ENCODE data around the gene SPEN. TPM values are rescaled to one million over a fixed set of nuclear protein-coding genes. Genes with fewer than 3 reads are reported as not detected.

SPEN gene
- polyA plus RNA-seq, 1 of the 3 experiments (the other 2 are of a cell fraction), result 6.1 TPM

- TF ChIP-seq CHD2 (IDR thresholded peaks at IDR 0.05; ENCODE audit: low read length, partially characterized antibody) (peak; percentile 11), POLR2AphosphoS5 (IDR thresholded peaks at IDR 0.05; ENCODE audit: low read depth, low read length) (peak; percentile 42; the same call in 1 of the 2 replicates), EP300 (IDR thresholded peaks at IDR 0.05; ENCODE audit: borderline replicate concordance in 1 of 2, low read depth in 1 of 2, low read length in 1 of 2) (peak in 1 of 2 experiments; percentile 46; a peak in 2 of 4 replicates), TCF12 (IDR thresholded peaks at IDR 0.05) (no peak), GATA2 (CRISPR knock-in tag; IDR thresholded peaks at IDR 0.05) (peak; percentile 90), YY1 (IDR thresholded peaks at IDR 0.05; ENCODE audit: low read depth) (no peak), SIN3A (IDR thresholded peaks at IDR 0.05; ENCODE audit: borderline replicate concordance, low read depth, low read length) (no peak), RAD21 (IDR thresholded peaks at IDR 0.05; ENCODE audit: low read length) (peak; percentile 23; the same call in 1 of the 2 replicates), SMC3 (IDR thresholded peaks at IDR 0.05; ENCODE audit: low read depth, low read length) (peak; percentile 12; the same call in 1 of the 2 replicates), GABPA (IDR thresholded peaks at IDR 0.05; ENCODE audit: low read depth) (no peak), MXI1 (IDR thresholded peaks at IDR 0.05; ENCODE audit: low read depth, low read length) (peak; percentile 73; the same call in 1 of the 2 replicates), FOXJ3 (CRISPR knock-in tag; IDR thresholded peaks at IDR 0.05) (peak; percentile 79)
- TF ChIP-seq, protein P1, sequence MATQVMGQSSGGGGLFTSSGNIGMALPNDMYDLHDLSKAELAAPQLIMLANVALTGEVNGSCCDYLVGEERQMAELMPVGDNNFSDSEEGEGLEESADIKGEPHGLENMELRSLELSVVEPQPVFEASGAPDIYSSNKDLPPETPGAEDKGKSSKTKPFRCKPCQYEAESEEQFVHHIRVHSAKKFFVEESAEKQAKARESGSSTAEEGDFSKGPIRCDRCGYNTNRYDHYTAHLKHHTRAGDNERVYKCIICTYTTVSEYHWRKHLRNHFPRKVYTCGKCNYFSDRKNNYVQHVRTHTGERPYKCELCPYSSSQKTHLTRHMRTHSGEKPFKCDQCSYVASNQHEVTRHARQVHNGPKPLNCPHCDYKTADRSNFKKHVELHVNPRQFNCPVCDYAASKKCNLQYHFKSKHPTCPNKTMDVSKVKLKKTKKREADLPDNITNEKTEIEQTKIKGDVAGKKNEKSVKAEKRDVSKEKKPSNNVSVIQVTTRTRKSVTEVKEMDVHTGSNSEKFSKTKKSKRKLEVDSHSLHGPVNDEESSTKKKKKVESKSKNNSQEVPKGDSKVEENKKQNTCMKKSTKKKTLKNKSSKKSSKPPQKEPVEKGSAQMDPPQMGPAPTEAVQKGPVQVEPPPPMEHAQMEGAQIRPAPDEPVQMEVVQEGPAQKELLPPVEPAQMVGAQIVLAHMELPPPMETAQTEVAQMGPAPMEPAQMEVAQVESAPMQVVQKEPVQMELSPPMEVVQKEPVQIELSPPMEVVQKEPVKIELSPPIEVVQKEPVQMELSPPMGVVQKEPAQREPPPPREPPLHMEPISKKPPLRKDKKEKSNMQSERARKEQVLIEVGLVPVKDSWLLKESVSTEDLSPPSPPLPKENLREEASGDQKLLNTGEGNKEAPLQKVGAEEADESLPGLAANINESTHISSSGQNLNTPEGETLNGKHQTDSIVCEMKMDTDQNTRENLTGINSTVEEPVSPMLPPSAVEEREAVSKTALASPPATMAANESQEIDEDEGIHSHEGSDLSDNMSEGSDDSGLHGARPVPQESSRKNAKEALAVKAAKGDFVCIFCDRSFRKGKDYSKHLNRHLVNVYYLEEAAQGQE (IDR thresholded peaks at IDR 0.05; ENCODE audit: low read depth, low read length), result no peak
- TF ChIP-seq, protein P2, sequence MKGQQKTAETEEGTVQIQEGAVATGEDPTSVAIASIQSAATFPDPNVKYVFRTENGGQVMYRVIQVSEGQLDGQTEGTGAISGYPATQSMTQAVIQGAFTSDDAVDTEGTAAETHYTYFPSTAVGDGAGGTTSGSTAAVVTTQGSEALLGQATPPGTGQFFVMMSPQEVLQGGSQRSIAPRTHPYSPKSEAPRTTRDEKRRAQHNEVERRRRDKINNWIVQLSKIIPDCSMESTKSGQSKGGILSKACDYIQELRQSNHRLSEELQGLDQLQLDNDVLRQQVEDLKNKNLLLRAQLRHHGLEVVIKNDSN (IDR thresholded peaks at IDR 0.05; ENCODE audit: borderline replicate concordance, low read depth), result no peak
- WGBS (ENCODE audit: low lambda C conversion rate), result 59% methylated on average over 17 of the region's 17 CpGs
- no peaks in the 10 kb centered on the region for H4K20me1 ChIP-seq (ENCODE audit: insufficient read depth)
- H3K4me1 ChIP-seq (ENCODE audit: control insufficient read depth in 1 of 2, insufficient read depth in 2 of 2, low read depth in 1 of 2, low read length in 1 of 2), result peaks cover 0 to 54% of the 10 kb centered on the region in 2 experiments; a peak in 3 of 4 replicates
- peak overlapping the region; percentile 52 to 94 for H3K27ac ChIP-seq (ENCODE audit: low read depth in 2 of 2, low read length in 1 of 2)
- H3K9ac ChIP-seq, result no peak overlapping the region
- H3K4me3 ChIP-seq (ENCODE audit: low read depth in 2 of 2, low read length in 1 of 2), result no peak overlapping the region
- DNase-seq, result peak; percentile 84
- H3K79me2 ChIP-seq (ENCODE audit: insufficient read depth), result peaks cover 3% of the 10 kb centered on the region; the same call in 1 of the 2 replicates
- no peak overlapping the region for H3K4me2 ChIP-seq
- H3K9me2 ChIP-seq, result no peaks in the 10 kb centered on the region
- POLR2A ChIA-PET, result interaction anchor here (0.7 to 1.0 kb wide), 3 partner anchors 9 to 90 kb away, joined by 3 to 4 read pairs (median 4); no protein-coding TSS in a partner anchor
- H3K36me3 ChIP-seq (replicated peaks in 1 of 2; ENCODE audit: control insufficient read depth in 1 of 2, insufficient read depth in 2 of 2, low read length in 1 of 2), result peaks cover 30 to 77% of the 10 kb centered on the region in 2 experiments
- H3K27me3 ChIP-seq (ENCODE audit: insufficient read depth), result no peaks in the 10 kb centered on the region
- H2AFZ ChIP-seq (ENCODE audit: low read depth), result no peak overlapping the region
- CTCF ChIA-PET, result interaction anchor here (1.1 to 2.5 kb wide), 2 partner anchors 124 to 137 kb away, joined by 3 to 9 read pairs; no protein-coding TSS in a partner anchor
- peaks cover 30% of the 10 kb centered on the region for H3F3A ChIP-seq (replicated peaks; ENCODE audit: insufficient read depth)
- no peaks in the 10 kb centered on the region for H3K9me3 ChIP-seq
Observed at GRCh38 chr1:15939181-15940109, 91.9 kb downstream of the SPEN start.
